Bronchial epithelial cell (primary cell): ENCODE measurements around the gene SYNDIG1L. TPM values are rescaled to one million over a fixed set of nuclear protein-coding genes. Genes with fewer than 3 reads are reported as not detected.

Experiments used
- DNase-seq: peaks from one replicate; pipeline ENCODE4 v3.0.0-alpha.2; 2010; ENCODE audit warnings: low read depth
- FAIRE-seq: peaks from 2 replicates; lab custom pipeline; 2011; peaks lifted over from hg19 to GRCh38; lab: Jason Lieb, UNC
- H3K27me3 ChIP-seq: 2 replicates; pipeline ENCODE4 v1.5.1; 2011; ENCODE audit warnings: low read length; ENCODE audit not compliant: control insufficient read depth, insufficient read depth
- H3K36me3 ChIP-seq: 2 replicates; pipeline ENCODE4 v1.5.1; 2011; ENCODE audit warnings: low read length; ENCODE audit not compliant: control insufficient read depth, insufficient read depth
- H3K4me3 ChIP-seq: 2 replicates; pipeline ENCODE4 v1.5.1; 2011; ENCODE audit warnings: mild to moderate bottlenecking, low read depth, low read length, control low read depth
- total RNA-seq: library from RNA; depleted of rRNA; stranded (reverse); fragments of >200 nt; gene quantifications from 2 replicates; pipeline ENCODE4 v1.2.1, GENCODE V29; 2014
- TF ChIP-seq, protein P1 (sequence below): IDR thresholded peaks from 2 replicates; pipeline ENCODE4 v1.5.1; 2011; ENCODE audit warnings: mild to moderate bottlenecking, moderate library complexity, low read length, control low read depth, inconsistent platforms; ENCODE audit not compliant: insufficient read depth, severe bottlenecking

Gene SYNDIG1L
- total RNA-seq, 1 donor from 2014 or later: under 0.01 TPM

DNA sequence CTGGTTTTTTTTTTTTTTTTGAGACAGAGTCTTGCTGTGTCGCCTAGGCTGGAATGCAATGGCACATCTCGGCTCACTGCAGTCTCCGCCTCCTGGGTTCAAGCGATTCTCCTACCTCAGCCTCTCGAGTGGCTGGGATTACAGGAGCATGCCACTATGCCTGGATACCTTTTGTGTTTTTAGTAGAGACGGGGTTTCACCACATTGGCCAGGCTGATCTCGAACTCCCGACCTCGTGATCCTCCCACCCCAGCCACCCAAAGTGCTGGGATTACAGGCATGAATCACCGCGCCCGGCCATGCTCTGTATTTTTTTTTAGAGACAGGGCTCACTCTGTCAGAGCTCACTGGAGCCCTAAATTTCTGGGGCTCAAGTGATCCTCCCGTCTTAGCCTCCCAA, 45.2 kb downstream of the SYNDIG1L start:
- TF ChIP-seq, protein P1, sequence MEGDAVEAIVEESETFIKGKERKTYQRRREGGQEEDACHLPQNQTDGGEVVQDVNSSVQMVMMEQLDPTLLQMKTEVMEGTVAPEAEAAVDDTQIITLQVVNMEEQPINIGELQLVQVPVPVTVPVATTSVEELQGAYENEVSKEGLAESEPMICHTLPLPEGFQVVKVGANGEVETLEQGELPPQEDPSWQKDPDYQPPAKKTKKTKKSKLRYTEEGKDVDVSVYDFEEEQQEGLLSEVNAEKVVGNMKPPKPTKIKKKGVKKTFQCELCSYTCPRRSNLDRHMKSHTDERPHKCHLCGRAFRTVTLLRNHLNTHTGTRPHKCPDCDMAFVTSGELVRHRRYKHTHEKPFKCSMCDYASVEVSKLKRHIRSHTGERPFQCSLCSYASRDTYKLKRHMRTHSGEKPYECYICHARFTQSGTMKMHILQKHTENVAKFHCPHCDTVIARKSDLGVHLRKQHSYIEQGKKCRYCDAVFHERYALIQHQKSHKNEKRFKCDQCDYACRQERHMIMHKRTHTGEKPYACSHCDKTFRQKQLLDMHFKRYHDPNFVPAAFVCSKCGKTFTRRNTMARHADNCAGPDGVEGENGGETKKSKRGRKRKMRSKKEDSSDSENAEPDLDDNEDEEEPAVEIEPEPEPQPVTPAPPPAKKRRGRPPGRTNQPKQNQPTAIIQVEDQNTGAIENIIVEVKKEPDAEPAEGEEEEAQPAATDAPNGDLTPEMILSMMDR: no peak
- FAIRE-seq (no peak), DNase-seq (no peak)
- no peak overlapping the region for H3K4me3 ChIP-seq
- H3K36me3 ChIP-seq: no peaks in the 10 kb centered on the region
- H3K27me3 ChIP-seq: no peaks in the 10 kb centered on the region

GRCh38 chr14:74380172-74380571, 45.8 kb downstream of the SYNDIG1L start:
- Histone ChIP-seq H3K27me3 (no peaks in the 10 kb centered on the region), H3K36me3 (no peaks in the 10 kb centered on the region), H3K4me3 (no peak overlapping the region)
- TF ChIP-seq, protein P1: no peak
- FAIRE-seq (no peak), DNase-seq (peak; percentile 84)

GRCh38 chr14:74377976-74378690, 47.9 kb downstream of the SYNDIG1L start:
- TF ChIP-seq, protein P1: no peak
- DNase-seq (no peak), FAIRE-seq (no peak)
- Histone ChIP-seq H3K4me3 (no peak overlapping the region), H3K36me3 (no peaks in the 10 kb centered on the region), H3K27me3 (no peaks in the 10 kb centered on the region)

DNA sequence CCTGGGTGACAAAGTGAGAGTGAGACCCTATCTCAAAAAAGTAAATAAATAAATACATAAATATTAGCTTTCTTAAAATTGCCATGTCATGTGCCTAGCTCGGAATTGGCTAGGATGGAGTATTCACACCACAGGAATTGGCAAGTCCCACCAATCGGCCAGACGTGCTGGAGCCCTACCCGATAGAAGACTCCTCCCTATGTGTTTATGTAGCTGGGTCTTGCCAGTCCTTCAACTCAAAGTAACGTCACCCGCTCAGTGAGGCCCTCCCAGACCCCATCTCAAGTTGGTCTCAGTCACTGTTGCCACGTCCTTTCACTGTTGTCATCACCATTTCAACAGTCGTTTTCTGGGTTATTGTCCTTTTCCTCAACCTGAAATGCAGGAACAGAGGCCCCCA, 57.6 kb downstream of the SYNDIG1L start:
- DNase-seq (no peak), FAIRE-seq (no peak)
- Histone ChIP-seq H3K36me3 (no peaks in the 10 kb centered on the region), H3K4me3 (no peak overlapping the region), H3K27me3 (no peaks in the 10 kb centered on the region)
- TF ChIP-seq, protein P1: no peak

DNA sequence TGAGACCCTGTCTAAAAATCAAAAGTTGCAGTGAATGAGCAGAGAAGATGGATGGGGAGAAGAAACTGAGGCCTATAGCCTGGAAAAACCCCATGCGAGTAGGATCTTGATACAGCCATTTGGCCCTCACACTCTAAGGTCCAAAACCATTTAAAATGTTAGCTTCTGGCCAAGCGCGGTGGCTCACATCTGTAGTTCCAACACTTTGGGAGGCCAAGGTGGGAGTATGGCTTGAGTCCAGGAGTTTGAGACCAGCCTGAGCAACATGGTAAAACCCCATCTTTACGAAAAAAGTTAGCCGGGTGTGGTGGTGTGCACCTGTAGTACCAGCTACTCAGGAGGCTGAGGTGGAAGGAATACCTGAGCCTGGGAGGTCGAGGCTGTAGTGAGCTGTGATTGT, 58.0 kb downstream of the SYNDIG1L start:
- no peak for FAIRE-seq
- H3K27me3 ChIP-seq: no peaks in the 10 kb centered on the region
- H3K36me3 ChIP-seq: no peaks in the 10 kb centered on the region
- no peak overlapping the region for H3K4me3 ChIP-seq
- TF ChIP-seq, protein P1: no peak
- DNase-seq: no peak
